ACC112 (cell line): ENCODE results near the gene BAIAP2.

Experiments used
- H2AFZ ChIP-seq: fragments of 200-600 bp; sonication (generic); one replicate; pipeline ENCODE4 v1.6.0; 2017; ENCODE audit warnings: antibody characterized with exemption, low read length; ENCODE audit not compliant: unreplicated experiment
- H3K27ac ChIP-seq: fragments of 200-600 bp; sonication (generic); 2 replicates; pipeline ENCODE4 v1.5.1; 2014; ENCODE audit warnings: low read depth, mild to moderate bottlenecking, antibody characterized with exemption, low read length, moderate library complexity
- H3K27me3 ChIP-seq: fragments of 200-600 bp; sonication (generic); 2 replicates; pipeline ENCODE4 v1.6.1; 2014; ENCODE audit warnings: mild to moderate bottlenecking, antibody characterized with exemption, low read length, moderate library complexity, mixed read lengths; ENCODE audit not compliant: insufficient read depth
- H3K36me3 ChIP-seq: fragments of 200-600 bp; sonication (generic); 2 replicates; pipeline ENCODE4 v1.6.1; 2016; ENCODE audit warnings: mild to moderate bottlenecking, antibody characterized with exemption, low read length, moderate library complexity, mixed read lengths; ENCODE audit not compliant: insufficient read depth
- H3K4me1 ChIP-seq: fragments of 200-600 bp; sonication (generic); one replicate; pipeline ENCODE4 v1.6.1; 2016; ENCODE audit warnings: low read length, mixed read lengths; ENCODE audit not compliant: insufficient read depth, unreplicated experiment, control insufficient read depth
- H3K4me3 ChIP-seq: fragments of 200-600 bp; sonication (generic); 2 replicates; pipeline ENCODE4 v1.5.1; 2014; ENCODE audit warnings: mild to moderate bottlenecking, low read depth, low read length
- H3K79me2 ChIP-seq: fragments of 200-600 bp; sonication (generic); one replicate; pipeline ENCODE4 v1.6.0; 2016; ENCODE audit warnings: low read length; ENCODE audit not compliant: control insufficient read depth, unreplicated experiment, insufficient read depth

Gene BAIAP2

DNA sequence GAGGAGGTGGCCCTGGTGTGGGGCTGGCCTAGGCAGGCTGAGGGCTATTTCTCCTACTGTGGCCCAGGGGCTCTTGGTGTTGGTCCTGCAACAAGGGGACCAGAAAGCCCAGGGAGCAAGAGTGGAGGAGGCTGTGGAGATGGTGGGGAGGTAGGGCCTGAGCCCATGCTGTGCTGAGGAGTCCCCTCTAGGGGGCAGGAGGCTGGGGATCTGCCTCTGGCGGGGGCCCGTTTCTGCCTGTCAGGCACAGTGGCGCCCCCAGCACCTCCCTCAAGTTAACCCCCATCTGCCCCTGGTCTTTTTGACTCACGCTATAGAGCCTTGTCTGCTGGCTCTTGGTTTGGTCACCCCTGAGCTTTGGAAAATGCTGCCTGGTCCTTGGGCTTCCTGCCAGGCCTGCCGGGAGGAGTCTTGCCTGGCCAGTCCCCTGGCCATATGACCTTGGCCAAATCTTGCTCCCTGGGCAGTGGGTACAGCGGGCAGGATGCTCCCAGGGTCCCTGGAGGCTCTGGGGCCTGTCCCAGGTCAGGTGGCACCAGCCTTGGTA lies 5.9 kb downstream of the BAIAP2 start:
- no peaks in the 10 kb centered on the region for H3K36me3 ChIP-seq
- H2AFZ ChIP-seq = no peak overlapping the region
- H3K27me3 ChIP-seq = no peaks in the 10 kb centered on the region
- H3K27ac ChIP-seq = peak overlapping the region; percentile 13; the same call in 1 of the 2 replicates
- peaks cover 43% of the 10 kb centered on the region for H3K79me2 ChIP-seq
- peak overlapping the region; percentile 53; the same call in 1 of the 2 replicates for H3K4me3 ChIP-seq
- H3K4me1 ChIP-seq = peaks cover 40% of the 10 kb centered on the region

DNA sequence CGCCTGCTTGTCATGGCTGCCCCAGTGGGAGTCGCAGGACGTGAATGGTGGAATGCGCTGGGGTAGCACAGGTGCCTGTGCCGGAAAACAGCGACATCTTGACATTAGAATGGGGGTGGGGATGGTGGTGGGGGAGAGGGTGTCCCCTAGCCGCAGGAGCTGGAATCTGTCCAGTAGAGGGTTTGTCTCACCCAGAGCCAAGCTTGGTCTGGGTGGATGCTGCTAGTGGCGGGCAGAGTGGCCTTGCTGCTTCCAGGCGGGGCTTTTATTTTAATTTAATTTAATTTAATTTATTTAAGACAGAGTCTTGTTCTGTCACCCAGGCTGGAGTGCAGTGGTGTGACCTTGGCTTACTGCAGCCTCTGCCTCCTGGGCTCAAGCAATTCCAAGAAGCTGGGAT lies 7.7 kb downstream of the BAIAP2 start:
- Histone ChIP-seq H3K4me3 (no peak overlapping the region), H3K36me3 (no peaks in the 10 kb centered on the region), H3K79me2 (peaks cover 49% of the 10 kb centered on the region), H3K27ac (no peak overlapping the region), H3K4me1 (peaks cover 34% of the 10 kb centered on the region), H3K27me3 (no peaks in the 10 kb centered on the region), H2AFZ (no peak overlapping the region)

DNA sequence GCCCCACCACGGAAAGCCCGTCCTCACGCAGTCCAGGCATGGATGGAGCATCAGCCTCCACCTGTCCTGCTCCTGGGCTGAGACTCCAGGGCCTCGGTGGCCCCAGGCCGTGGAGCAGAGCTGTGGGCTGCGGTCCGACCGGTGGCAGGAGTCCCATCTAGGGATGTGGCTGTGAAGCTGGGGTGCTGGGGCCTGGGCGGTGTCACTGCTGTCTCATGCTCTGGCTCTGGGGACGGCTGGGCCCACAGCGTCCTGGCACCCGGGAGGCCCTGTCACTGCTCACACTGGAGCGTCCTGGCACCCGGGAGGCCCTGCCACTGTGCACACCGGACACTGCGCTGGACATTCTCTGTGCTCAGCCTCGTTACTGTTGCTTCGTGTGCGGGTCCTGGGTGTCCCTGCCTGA lies 8.4 kb downstream of the BAIAP2 start:
- Histone ChIP-seq H3K27me3 (no peaks in the 10 kb centered on the region), H3K27ac (no peak overlapping the region), H3K4me1 (peaks cover 34% of the 10 kb centered on the region), H2AFZ (no peak overlapping the region), H3K79me2 (peaks cover 44% of the 10 kb centered on the region), H3K36me3 (no peaks in the 10 kb centered on the region), H3K4me3 (no peak overlapping the region)

DNA sequence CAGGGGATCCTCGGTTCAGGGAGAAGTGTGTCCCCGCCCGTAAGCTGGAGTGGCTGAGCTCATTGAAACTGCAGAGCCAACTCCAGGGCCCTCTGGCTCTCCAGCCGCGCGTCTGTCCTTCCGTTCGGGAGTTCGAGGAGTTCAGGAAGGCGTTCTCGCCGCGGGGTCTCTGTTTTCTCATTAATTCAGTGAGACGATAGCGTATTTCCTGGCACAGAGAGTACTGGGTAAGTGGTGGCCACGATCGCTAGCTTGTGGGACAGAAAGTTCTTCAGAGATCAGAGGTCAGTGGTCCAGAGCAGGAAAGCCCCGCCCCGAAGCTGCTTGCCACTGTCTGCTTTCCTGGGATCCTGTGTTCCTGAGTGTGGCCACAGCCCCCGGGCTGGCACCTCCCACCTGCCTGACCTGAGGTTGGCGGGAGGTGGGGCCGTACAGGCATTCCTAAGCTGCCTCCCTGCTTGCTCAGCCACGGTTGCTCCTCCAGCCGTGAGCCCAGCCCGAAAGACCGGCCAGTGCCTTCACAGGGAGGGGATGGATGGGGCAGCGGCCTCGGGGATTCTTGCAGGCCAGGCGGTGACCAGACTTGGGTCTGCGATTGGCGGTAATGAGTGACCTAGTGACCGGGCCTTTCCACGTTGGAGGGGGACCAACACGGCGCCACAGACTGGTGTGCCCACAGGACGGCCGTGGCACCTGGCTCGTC lies 8.9 kb downstream of the BAIAP2 start:
- Histone ChIP-seq H3K27ac (no peak overlapping the region), H3K4me1 (peaks cover 34% of the 10 kb centered on the region), H3K27me3 (no peaks in the 10 kb centered on the region), H3K79me2 (peaks cover 38% of the 10 kb centered on the region), H3K36me3 (no peaks in the 10 kb centered on the region), H3K4me3 (no peak overlapping the region), H2AFZ (no peak overlapping the region)

DNA sequence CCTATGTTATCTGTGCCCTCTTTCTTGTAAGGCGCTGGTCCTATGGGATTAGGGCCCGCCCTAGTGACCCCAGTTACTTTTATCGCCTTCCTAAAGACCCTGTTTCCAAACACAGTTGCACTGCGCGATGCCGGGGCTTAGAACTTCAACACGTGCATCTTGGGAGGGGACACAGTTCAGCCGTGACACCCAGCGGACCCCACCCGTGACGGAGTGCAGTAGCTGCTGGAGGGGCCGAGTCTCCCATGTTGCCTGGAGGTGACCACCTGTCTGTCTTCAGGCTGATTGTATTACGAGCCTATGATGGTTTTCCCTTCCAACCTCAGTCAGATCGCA lies 9.4 kb downstream of the BAIAP2 start:
- no peak overlapping the region for H3K4me3 ChIP-seq
- peaks cover 34% of the 10 kb centered on the region for H3K4me1 ChIP-seq
- no peaks in the 10 kb centered on the region for H3K36me3 ChIP-seq
- H3K27me3 ChIP-seq = no peaks in the 10 kb centered on the region
- no peak overlapping the region for H2AFZ ChIP-seq
- H3K27ac ChIP-seq = no peak overlapping the region
- peaks cover 36% of the 10 kb centered on the region for H3K79me2 ChIP-seq

DNA sequence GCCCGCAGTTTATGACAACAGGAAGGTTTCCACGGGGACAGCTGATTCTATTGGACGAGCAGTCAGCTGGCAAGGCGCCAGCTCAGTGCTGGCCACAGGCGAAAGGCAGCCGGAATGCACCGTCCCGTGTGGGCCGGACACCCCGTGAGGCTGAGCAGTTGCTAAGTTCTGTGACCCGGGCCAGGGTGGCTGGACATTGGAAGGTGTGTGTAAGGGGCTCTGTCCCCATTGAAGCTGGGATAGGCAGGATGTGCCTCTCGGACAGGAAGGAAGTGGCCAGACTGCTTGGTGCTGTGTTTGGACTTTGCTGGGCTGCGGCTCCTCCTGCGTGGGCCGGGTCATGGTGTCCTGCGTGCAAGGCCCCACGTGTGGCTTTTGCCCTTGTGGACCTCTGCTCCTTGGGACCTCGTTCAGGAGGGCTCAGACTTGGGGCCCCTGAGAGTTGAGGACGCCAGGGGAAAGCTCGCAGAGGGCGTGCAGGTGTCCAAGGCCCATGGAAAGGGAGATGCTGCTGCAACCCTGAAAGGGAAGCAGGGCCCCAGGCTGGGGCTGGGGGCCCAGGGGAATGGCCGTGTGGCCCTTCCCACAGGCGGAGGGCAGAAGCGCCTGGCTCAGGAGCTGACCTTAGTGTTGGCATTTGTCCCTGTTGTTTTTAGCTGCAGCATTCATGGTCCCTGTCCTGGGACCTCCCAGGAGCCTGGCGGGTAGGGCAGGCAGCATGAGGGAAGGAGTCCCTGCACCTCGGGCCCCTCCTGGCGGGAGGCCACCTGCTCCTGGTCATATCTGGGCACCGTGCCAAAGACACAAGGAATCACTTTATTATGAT lies 10.0 kb downstream of the BAIAP2 start:
- Histone ChIP-seq H3K27me3 (no peaks in the 10 kb centered on the region), H3K4me3 (no peak overlapping the region), H3K4me1 (peaks cover 29% of the 10 kb centered on the region), H2AFZ (no peak overlapping the region), H3K27ac (no peak overlapping the region), H3K36me3 (no peaks in the 10 kb centered on the region), H3K79me2 (peaks cover 32% of the 10 kb centered on the region)

DNA sequence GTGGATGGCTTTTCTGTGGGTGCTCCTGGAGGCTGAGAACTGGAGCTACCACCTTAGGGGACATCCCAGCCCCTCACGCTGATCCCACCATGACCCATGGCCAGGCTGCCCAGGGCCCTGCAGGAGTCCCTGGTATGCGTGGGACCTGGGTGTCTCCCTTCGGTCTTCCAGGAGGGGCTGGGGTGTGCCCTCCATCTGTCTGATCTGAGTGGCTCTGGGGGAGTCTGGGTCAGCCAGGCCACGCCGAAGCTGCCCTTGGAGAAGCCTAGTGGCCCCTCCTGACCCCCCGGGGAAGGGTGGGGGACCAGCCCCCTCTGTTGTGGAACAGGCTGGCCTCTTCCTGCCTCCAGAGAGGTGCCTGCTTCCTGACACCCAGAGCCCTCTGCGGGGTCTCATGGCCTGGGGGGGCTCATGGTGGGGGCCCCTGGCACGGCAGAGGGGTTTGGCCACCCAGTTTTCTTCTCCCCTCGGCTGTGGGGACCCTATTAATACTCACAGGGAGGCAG lies 10.7 kb downstream of the BAIAP2 start:
- Histone ChIP-seq H3K27me3 (no peaks in the 10 kb centered on the region), H3K4me3 (no peak overlapping the region), H3K27ac (no peak overlapping the region), H3K36me3 (no peaks in the 10 kb centered on the region), H2AFZ (no peak overlapping the region), H3K79me2 (peaks cover 28% of the 10 kb centered on the region), H3K4me1 (peaks cover 23% of the 10 kb centered on the region)

DNA sequence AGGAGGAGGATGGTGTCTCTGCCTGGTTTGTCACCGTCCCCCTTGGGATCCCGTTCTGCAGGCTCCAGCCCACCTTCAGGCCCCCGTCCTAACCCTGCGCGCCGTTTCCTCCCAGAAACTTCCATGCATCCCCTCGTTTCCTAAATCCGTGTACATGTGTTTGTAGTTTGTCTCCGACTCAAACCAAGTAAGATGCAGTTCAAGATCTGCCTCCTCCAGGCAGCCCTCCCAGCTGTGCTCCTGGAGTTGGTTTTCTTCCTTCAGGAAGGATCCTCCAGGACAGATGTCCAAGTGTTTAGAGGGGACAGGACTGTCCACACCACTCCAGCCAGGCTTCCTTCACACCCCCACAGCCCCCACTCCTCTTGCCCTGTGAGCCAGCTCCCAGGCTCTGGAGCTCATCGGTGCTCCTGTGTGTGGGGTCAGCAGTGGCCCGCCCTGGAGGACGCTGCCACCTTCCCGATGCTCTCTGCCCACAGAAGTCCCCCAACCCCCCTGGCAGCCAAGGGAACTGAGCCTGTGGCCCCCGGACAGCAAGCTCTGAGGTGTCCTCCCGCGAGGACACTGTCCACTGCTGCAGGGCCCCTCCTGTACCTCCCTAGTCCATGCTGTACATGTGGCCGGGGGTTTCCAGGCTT lies 11.3 kb downstream of the BAIAP2 start:
- no peaks in the 10 kb centered on the region for H3K27me3 ChIP-seq
- H3K4me1 ChIP-seq = peaks cover 19% of the 10 kb centered on the region
- H3K79me2 ChIP-seq = peaks cover 25% of the 10 kb centered on the region
- no peak overlapping the region for H3K27ac ChIP-seq
- H2AFZ ChIP-seq = no peak overlapping the region
- H3K36me3 ChIP-seq = no peaks in the 10 kb centered on the region
- no peak overlapping the region for H3K4me3 ChIP-seq

DNA sequence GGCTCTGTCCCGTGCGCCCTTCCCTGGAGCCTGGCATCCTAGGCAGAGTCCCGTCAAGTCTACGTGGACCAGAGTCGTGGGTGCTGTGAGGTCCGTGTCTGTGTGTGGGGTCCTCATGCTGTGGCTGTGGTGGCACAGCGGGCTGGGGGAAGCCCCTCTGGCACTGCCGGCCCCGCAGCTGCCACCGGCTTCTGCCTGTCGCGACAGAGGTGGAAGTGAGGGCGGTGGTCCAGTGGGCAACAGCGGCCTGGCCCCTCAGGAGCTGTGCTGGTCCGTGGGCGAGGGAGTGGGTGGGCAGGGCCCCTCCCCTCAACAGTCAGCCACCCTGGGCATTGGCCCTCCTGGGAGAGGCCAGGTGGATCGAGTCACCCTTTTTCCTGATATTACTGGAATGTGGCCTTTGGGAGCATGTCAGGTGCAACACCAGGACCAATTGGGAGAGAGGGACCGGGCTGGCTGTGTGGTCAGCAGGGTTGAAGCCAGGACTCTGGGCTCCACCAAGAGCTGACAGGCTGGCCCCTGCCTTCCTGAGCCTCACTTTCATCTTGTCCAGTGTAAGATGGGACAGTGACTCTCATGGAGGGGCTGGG lies 11.9 kb downstream of the BAIAP2 start:
- Histone ChIP-seq H2AFZ (no peak overlapping the region), H3K4me1 (peaks cover 19% of the 10 kb centered on the region), H3K27me3 (no peaks in the 10 kb centered on the region), H3K27ac (no peak overlapping the region), H3K36me3 (no peaks in the 10 kb centered on the region), H3K4me3 (no peak overlapping the region), H3K79me2 (peaks cover 25% of the 10 kb centered on the region)

DNA sequence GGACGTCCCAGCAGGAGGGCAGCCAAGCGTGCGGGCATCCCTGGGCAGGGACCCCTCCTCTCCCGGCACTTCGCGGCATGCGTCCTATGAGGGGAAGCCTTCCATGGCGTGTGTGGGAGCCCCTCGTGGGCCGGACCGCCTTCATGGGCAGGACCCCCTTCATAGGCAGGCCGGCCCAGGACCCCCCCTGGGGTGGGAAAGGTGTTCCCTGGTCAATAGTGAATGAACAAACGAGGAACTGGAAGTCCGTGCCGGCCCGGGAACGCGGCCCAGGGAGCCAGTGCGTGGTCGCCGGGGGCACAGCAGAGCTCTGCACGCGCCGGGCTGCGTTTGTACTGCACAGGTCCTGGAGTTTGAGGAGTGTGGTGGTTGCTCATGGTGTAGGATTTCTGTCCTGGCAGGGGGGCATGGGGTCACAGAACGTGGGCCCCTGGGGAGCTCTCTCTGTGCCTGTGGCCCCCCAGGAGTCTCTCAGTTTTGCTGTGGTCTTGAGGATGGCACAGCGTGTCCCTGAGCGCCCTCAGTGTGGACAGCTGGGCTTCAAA lies 13.9 kb downstream of the BAIAP2 start:
- Histone ChIP-seq H2AFZ (no peak overlapping the region), H3K27me3 (no peaks in the 10 kb centered on the region), H3K79me2 (peaks cover 25% of the 10 kb centered on the region), H3K4me3 (no peak overlapping the region), H3K27ac (no peak overlapping the region), H3K4me1 (peaks cover 19% of the 10 kb centered on the region), H3K36me3 (no peaks in the 10 kb centered on the region)
